Activated T-helper 1 cell treated with anti-CD3 and anti-CD28 coated beads, Interleukin-2, amount 50 U/mL, for 16 hours (primary cell): ENCODE results near the gene MISFA.
A peak's percentile ranks its signal among the peaks of the same experiment; 100 is the strongest.
"Not testable (repeated sequence)": the region's sequence is repeated elsewhere in the genome, so short reads cannot be mapped to it uniquely, and the experiment has no call there.

ENCODE experiments used
- DNase-seq, 2 donors: peaks; one replicate each; pipeline ENCODE4 v3.0.0-alpha.2; 2020; ENCODE audit warnings: low read depth in 1 of 2, low spot score in 1 of 2

The MISFA gene

DNA sequence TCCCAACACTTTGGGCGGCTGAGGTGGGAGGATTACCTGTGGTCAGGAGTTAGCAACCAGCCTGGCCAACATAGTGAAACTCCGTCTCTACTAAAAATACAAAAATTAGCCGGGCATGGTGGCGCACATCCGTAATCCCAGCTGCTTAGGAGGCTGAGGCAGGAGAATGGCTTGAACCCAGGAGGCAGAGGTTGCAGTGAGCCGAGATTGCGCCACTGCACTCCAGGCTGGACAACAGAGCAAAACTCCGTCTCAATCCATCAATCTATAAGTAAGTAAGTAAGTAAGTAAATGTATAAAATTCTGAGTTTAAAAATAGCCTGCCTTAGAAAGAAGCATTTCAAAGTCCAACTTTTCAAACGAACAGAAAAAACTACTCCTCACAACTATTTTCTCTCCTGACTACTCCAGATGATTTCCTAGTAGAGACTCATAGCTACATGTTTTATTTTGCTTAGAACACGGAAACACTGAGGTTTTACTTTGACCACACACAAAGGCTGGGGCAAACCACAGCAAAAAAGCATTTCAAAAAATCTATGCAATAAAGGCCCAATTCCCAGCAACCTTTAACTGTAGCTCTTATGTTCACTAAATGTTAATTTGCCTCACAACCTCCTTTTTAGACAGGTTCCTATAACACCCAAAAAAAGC is 18.2 kb downstream of the MISFA start:
- DNase-seq, result no peak

DNA sequence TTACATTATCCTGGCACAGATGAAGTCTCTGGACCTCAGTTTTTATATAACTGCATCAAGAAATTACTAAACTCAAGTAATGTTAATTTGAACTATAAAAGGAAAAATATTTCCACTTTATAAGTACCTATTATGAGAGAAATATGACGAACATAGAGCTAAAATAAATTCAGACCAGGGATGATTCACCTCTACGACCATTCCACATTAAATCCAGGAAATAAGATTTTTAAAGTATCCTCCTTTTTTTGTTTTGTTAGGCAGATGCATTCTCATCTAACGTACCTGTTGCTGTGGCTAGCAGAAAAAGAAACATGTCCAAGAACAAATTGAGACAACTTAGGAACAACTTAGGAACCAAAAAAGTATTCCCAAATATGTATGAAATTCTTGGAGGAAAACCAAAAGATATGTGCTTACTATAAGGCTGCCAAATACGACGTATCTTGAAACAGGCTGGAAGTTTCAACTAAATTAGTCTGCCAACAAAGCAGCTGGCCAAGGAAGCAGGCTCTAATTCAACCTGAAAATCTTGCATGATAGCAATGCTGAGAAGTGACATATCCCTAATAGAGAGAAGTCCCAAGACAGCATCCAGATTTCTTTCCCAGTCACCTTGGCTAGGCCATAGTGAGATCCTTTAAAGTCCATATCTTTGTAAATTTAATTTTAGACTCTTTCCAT is 18.9 kb downstream of the MISFA start:
- no peak for DNase-seq

DNA sequence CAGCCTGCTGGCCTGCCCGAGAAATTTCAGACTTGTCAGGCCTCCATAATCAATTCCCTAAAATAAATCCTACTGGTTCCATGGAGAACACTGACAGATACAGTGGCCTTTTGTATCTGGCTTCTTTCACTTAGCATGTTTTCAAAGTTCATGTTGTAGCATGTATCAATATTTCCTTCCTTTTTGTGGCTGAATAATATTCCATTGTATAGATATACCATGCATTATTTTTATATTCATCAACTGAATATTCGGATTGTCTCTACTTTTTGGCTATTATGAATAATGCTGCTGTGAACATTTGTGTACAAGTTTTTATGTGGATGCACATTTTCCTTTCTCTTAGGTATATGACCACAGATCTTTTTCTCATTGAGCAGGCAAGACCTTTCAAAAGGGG is 24.1 kb downstream of the MISFA start:
- DNase-seq, result no peak

DNA sequence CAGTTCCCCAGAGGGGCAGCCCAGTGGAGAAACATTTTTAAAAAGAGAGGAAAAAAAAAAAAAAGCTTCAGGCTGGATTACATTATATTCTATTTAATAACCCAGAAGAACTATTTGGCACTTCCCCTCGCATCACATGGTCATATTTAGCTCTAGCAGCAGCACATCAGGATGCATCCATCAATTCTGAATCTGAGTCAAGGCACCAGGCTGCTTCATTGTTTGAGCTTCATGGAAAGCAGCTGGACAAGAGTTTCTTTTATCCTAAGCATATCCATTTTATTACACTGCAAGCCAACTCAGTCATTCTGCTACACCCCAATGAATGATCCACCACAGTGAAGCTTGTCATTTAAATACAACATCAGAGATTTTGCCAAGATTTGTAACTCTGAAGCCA is 24.6 kb downstream of the MISFA start:
- no peak for DNase-seq

DNA sequence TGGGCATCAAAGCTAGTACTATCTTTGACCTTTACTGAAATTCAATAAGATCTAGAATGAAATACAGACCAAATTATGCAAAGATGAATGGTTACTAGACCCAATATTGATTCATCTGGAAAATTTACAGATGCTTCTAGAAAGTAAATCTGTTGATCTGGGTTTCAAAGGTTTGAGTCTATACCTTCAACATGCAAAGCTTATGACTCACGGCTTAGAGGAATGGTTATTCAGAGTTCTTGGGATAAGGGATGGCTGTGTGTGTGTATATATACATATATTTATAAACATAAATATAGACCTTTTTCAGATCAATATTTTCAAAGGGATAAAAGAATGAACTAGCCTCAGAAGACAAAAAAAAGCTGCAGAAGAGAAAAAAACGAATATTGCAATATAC is 33.3 kb downstream of the MISFA start:
- DNase-seq, result no peak

DNA sequence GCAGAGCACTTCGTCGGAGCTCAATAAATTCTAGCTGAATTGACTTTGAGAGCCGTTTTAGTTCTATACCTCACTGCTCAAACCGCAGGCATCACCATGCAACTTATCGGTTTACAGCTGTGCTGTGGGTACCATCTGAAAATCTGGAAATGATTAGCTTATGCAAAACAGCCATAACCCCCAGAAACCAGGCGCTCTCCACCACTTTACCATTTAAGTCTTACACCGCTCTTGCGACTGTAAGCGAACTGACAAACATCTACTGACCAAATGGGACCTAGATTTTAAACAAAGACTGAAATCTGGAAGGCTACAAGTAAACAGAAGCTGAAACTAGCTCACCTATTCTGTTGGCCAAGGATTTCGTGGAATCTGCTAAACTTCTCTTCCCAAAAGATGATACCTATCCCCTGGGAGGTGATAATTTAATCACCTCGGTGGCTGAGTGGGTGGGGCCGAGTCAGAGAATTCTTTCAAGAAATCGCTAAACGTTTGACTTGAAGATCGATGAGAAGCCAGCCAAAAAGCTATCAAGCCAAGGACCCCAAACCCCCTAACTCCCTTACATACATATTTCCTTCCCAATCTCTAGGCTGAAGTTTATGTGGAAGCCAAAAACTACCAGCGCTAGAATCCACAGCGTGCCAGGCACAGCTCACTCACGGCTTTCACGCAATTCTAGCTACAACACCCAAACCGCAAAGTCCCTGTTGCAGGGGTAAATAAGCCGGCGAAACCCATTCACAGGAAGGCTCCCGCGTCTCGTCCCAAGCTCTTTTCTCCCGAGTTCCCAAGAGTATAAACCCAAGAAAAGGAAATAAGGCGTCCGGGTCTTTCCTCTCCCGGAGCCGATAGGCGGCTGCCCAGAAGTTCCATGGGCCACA is 33.9 kb downstream of the MISFA start:
- DNase-seq, result no peak

DNA sequence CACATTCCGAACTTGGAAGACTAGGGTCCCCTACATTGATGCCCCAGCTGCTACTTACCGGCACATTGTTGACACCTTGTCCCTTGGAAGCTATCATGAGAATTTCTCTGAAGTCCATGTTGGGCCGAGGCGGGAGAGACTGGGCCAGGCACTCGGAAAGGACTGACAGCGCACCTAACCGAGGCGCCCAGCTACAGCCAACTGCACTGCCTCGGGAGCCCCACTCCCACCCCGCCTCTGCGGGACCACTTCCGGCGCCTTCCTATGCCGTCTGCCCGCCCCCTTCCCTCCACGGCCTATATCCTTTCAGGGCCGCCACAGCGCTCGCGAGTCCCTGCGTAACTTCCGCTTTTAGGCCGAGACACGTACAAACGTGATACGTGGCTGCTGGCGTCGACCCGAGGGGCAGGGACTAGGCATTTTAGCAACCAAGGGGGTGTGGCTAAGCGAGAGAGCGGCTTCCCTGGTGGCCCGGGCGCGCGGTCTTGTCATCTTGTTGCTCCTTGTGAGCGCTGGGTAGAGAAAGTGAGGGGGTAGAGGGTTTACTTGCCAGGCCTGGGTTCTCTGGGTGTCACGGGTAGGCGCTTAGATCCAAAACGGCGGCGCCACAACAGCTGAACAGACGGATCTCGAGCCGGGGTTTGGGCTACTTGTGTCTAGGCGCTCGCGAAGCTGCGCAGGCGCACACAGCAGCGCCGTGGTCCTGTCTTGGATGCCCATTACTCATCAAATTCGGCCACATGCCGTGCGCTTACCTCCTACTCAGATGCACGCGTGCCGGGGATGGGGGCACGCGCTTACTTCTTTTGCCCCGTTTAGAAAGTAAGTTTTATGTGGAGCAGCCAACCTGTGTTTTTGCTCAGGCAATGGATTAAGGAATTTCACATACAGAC is 34.8 kb downstream of the MISFA start, which contains the start of gene SPTY2D1:
SPTY2D1 (minus strand) TSS at position 203 of the 893 bp plus-strand sequence; CDS start at position 118, 85 bp downstream.
- DNase-seq, result peak; percentile 94 to 96

DNA sequence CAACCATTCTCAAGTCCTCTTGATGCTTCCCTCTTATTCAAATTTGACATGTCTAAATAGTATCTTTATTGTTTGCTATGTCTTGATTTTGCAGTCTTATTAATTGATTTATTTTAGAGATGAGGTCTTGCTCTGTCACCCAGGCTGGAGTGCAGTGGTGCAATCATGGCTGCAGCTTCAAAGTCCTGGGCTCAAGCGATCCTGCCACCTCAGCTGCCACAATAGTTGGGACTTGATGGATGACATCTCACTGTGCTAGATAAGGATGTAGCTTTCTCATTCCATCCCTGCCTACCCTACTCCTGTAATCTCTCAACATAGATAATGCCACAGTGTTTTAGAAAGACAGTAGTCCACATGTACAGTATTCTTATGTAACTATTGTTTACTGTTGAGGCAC is 42.1 kb downstream of the MISFA start:
- no peak for DNase-seq

DNA sequence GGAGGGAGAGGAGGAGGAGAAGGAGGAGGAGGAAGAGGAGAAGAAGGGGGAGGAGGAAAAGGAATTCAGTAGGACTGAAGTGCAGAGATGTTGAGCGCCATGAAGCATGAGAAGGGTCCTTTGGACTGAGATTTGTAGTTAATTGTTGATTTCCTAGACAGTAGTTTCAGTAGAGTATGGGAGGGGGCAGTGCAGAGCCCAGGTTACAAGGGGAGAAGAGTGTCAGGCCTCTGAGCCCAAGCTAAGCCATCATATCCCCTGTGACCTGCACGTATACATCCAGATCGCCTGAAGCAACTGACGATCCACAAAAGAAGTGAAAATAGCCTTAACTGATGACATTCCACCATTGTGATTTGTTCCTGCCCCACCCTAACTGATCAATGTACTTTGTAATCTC is 43.4 kb downstream of the MISFA start:
- DNase-seq, result not testable (repeated sequence)

DNA sequence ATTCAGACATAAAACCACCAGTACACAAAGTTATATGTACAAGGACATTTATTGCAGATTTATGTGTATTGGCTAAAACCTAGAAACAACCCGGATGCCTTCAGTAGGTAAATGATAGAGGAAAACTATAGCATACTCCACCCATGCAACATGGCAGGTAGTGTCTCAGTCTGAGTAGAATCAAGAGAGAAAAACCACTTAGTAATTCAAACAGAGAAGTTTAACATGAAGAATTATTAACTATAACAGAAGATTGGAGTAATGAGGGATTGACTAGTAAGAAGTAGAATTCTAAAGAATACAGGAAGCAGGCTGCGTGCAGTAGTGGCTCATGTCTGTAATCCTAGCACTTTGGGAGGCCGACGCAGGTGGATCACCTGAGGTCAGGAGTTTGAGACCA is 50.8 kb downstream of the MISFA start:
- no peak for DNase-seq

DNA sequence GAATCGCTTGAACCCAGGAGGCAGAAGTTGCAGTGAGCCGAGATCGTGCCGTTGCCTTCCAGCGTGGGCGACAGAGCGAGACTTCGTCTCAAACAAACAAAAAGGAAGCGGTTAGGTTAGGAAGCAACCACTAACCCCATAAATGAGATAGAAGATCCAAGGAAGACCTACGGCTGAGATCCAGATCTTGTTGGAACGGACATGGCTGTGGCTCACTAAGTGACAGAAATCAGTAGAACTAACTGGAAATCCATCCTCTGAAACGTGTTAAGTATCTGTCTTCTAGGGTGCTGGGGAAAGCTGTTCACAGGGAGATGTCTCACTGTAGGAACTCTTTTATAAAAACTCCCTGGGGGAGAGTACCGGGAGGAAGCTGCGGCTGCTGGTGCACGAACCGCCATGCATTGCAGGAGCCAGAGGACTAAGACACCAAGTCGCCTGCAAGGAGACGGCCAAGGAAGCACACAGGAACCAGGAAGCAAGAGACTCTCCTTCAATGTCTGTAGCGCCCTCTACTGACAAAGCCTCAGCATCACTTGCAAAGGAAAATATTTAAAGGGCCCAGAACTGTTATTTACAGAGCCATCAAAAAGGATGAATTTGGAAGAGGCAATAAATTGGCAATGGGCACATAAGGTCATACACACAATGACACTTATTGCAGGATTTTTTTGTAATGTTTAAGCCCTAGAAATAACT is 51.4 kb downstream of the MISFA start:
- no peak for DNase-seq
